Tibial artery (tissue), 4 donors: ENCODE results near the gene DNAJA4.

Experiments
- DNase-seq, 2 donors: peaks; one replicate each; pipeline ENCODE4 v3.0.0-alpha.2; 2019
- H3K27ac ChIP-seq, 2 donors: fragments of 200-600 bp; sonication (generic) in 1 of 2; 1 replicate in 1 of 2; 2 replicates in 1 of 2; pipeline ENCODE4 v1.5.1; 2018 to 2019; ENCODE audit warnings: mild to moderate bottlenecking in 1 of 2
- H3K27me3 ChIP-seq, 2 donors: fragments of 200-600 bp; sonication (generic) in 1 of 2; one replicate each; pipeline versions ENCODE4 v1.5.1 to v1.6.0; 2016 to 2019
- H3K36me3 ChIP-seq, 3 donors: fragments of 200-600 bp; sonication (generic) in 2 of 3; one replicate each; pipeline ENCODE4 v1.5.1; 2016 to 2019; ENCODE audit warnings: mild to moderate bottlenecking in 2 of 3
- H3K4me1 ChIP-seq, 4 donors: fragments of 200-600 bp; sonication (generic) in 2 of 4; 1 replicate in 3 of 4; 2 replicates in 1 of 4; pipeline ENCODE4 v1.5.1; 2016 to 2019
- H3K4me3 ChIP-seq, 2 donors: fragments of 200-600 bp; sonication (generic) in 1 of 2; 1 replicate in 1 of 2; 2 replicates in 1 of 2; pipeline ENCODE4 v1.5.1; 2018 to 2019; ENCODE audit warnings: mild to moderate bottlenecking in 2 of 2
- H3K9me3 ChIP-seq, 3 donors: fragments of 200-600 bp; sonication (generic) in 1 of 3; one replicate each; pipeline ENCODE4 v1.5.1; 2016 to 2019
- CTCF ChIP-seq, 2 experiments: fragments of 200-600 bp in 1 of 2; fragments of 450-650 bp in 1 of 2; IDR thresholded peaks; one replicate each; pipeline ENCODE4 v1.5.1; 2017 to 2019; ENCODE audit warnings: antibody characterized with exemption in 2 of 2, mild to moderate bottlenecking in 1 of 2, moderate library complexity in 1 of 2
- intact Hi-C: fragments of 100-400 bp; cut with DNase I; formaldehyde crosslinking; loops from one replicate; pipeline ENCODE4 v1.15.0; 2023; ENCODE audit warnings: low total_unique reads

The DNAJA4 gene

GRCh38 chr15:78291052-78291451 lies 26.7 kb downstream of the DNAJA4 start:
- Histone ChIP-seq H3K4me1 (no peaks in the 10 kb centered on the region), H3K27me3 (no peaks in the 10 kb centered on the region), H3K27ac (no peak overlapping the region), H3K9me3 (no peaks in the 10 kb centered on the region), H3K36me3 (peaks cover 46 to 87% (median 69%) of the 10 kb centered on the region in 3 donors), H3K4me3 (no peak overlapping the region)
- TF ChIP-seq CTCF (IDR thresholded peaks at IDR 0.05), result no peak
- no peak for DNase-seq
- intact Hi-C loops, result no loop called here

- no peak for TF ChIP-seq CTCF (IDR thresholded peaks at IDR 0.05)
- Histone ChIP-seq H3K9me3 (no peaks in the 10 kb centered on the region), H3K27me3 (no peaks in the 10 kb centered on the region), H3K27ac (no peak overlapping the region), H3K4me1 (peaks cover 0 to 2% (median 0%) of the 10 kb centered on the region in 4 donors), H3K4me3 (no peak overlapping the region), H3K36me3 (peaks cover 46 to 81% (median 63%) of the 10 kb centered on the region in 3 donors)
- intact Hi-C loops, result no loop called here
- DNase-seq, result no peak
Observed at GRCh38 chr15:78291698-78292097, 27.3 kb downstream of the DNAJA4 start.

GRCh38 chr15:78292219-78292618 lies 27.9 kb downstream of the DNAJA4 start:
- no peak for DNase-seq
- Histone ChIP-seq H3K4me1 (peaks cover 0 to 4% (median 0%) of the 10 kb centered on the region in 4 donors), H3K9me3 (no peaks in the 10 kb centered on the region), H3K27me3 (no peaks in the 10 kb centered on the region), H3K27ac (no peak overlapping the region), H3K36me3 (peaks cover 46 to 75% (median 62%) of the 10 kb centered on the region in 3 donors), H3K4me3 (no peak overlapping the region)
- intact Hi-C loops, result no loop called here
- no peak for TF ChIP-seq CTCF (IDR thresholded peaks at IDR 0.05)

GRCh38 chr15:78299101-78299930 lies 35.0 kb downstream of the DNAJA4 start, which contains the start of gene SKIC8:
TSS of gene SKIC8 (minus strand) at chr15:78299609. CDS start at chr15:78295686, 3,923 bp downstream.
- peak; percentile 88 to 94 for DNase-seq
- peaks cover 0 to 8% of the 10 kb centered on the region in 2 donors for H3K27me3 ChIP-seq
- H3K27ac ChIP-seq, result peak within 1 kb of the TSS; percentile 76 to 90
- H3K9me3 ChIP-seq, result no peaks in the 10 kb centered on the region
- intact Hi-C loops, result no loop called here
- peaks cover 0 to 7% (median 2%) of the 10 kb centered on the region in 3 donors for H3K36me3 ChIP-seq
- H3K4me3 ChIP-seq, result peak within 1 kb of the TSS; percentile 69 to 91
- no peak for TF ChIP-seq CTCF (IDR thresholded peaks at IDR 0.05)
- H3K4me1 ChIP-seq, result peaks cover 0 to 18% (median 14%) of the 10 kb centered on the region in 4 donors

- DNase-seq, result no peak
- Histone ChIP-seq H3K27ac (no peak overlapping the region), H3K4me3 (no peak overlapping the region), H3K27me3 (peaks cover 0 to 20% of the 10 kb centered on the region in 2 donors), H3K9me3 (no peaks in the 10 kb centered on the region), H3K4me1 (peaks cover 0 to 18% (median 14%) of the 10 kb centered on the region in 4 donors), H3K36me3 (no peaks in the 10 kb centered on the region)
- TF ChIP-seq CTCF (IDR thresholded peaks at IDR 0.05), result no peak
- intact Hi-C loops, result no loop called here
Observed at GRCh38 chr15:78301326-78301725, 37.0 kb downstream of the DNAJA4 start.
